HepG2 (cell line): ENCODE data around the gene SARS2.

Source experiments
- EZH2 ChIP-seq: conservative IDR thresholded peaks from 2 replicates; pipeline ENCODE4 v1.6.1; 2012; ENCODE audit warnings: mild to moderate bottlenecking, low read depth, low read length, moderate library complexity
- MEF2D ChIP-seq: sonication (generic); formaldehyde crosslinking; IDR thresholded peaks from 2 replicates; pipeline ENCODE4 v1.5.1; 2020; ENCODE audit warnings: mild to moderate bottlenecking, missing genetic modification reagents
- SP1 ChIP-seq, 2 experiments: fragments of 450-650 bp in 1 of 2; sonication (generic) in 1 of 2; formaldehyde crosslinking in 1 of 2; IDR thresholded peaks; 2 replicates each; pipeline versions ENCODE4 v1.4.0 to v1.6.1; 2016 to 2020; ENCODE audit warnings: missing genetic modification reagents in 1 of 2
- U2AF2 ChIP-seq: fragments of 200-400 bp; formaldehyde crosslinking; IDR thresholded peaks from 2 replicates; pipeline ENCODE4 v1.6.1; 2017; ENCODE audit warnings: low read depth, mild to moderate bottlenecking, low read length
- ZNF616 ChIP-seq: sonication (generic); formaldehyde crosslinking; IDR thresholded peaks from 2 replicates; pipeline ENCODE4 v1.5.0; 2020; ENCODE audit warnings: low read depth, mild to moderate bottlenecking, missing genetic modification reagents
- TF ChIP-seq, protein P1 (sequence below): sonication (generic); formaldehyde crosslinking; IDR thresholded peaks from 2 replicates; pipeline ENCODE4 v1.5.0; 2020; ENCODE audit warnings: mild to moderate bottlenecking, missing genetic modification reagents, moderate library complexity
- TF ChIP-seq, protein P2 (sequence below): sonication (generic); formaldehyde crosslinking; IDR thresholded peaks from 2 replicates; pipeline ENCODE4 v1.4.0; 2020; ENCODE audit warnings: missing genetic modification reagents
- TF ChIP-seq, protein P3 (sequence below): sonication (generic); IDR thresholded peaks from 2 replicates; pipeline ENCODE4 v1.6.1; 2016; ENCODE audit warnings: low read depth, borderline replicate concordance

- no peak for TF ChIP-seq EZH2
- TF ChIP-seq MEF2D (CRISPR knock-in tag): no peak
- TF ChIP-seq, protein P1, sequence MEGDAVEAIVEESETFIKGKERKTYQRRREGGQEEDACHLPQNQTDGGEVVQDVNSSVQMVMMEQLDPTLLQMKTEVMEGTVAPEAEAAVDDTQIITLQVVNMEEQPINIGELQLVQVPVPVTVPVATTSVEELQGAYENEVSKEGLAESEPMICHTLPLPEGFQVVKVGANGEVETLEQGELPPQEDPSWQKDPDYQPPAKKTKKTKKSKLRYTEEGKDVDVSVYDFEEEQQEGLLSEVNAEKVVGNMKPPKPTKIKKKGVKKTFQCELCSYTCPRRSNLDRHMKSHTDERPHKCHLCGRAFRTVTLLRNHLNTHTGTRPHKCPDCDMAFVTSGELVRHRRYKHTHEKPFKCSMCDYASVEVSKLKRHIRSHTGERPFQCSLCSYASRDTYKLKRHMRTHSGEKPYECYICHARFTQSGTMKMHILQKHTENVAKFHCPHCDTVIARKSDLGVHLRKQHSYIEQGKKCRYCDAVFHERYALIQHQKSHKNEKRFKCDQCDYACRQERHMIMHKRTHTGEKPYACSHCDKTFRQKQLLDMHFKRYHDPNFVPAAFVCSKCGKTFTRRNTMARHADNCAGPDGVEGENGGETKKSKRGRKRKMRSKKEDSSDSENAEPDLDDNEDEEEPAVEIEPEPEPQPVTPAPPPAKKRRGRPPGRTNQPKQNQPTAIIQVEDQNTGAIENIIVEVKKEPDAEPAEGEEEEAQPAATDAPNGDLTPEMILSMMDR (CRISPR knock-in tag): no peak
- no peak for TF ChIP-seq U2AF2
- TF ChIP-seq, protein P2, sequence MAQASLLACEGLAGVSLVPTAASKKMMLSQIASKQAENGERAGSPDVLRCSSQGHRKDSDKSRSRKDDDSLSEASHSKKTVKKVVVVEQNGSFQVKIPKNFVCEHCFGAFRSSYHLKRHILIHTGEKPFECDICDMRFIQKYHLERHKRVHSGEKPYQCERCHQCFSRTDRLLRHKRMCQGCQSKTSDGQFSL: no peak
- TF ChIP-seq, protein P3, sequence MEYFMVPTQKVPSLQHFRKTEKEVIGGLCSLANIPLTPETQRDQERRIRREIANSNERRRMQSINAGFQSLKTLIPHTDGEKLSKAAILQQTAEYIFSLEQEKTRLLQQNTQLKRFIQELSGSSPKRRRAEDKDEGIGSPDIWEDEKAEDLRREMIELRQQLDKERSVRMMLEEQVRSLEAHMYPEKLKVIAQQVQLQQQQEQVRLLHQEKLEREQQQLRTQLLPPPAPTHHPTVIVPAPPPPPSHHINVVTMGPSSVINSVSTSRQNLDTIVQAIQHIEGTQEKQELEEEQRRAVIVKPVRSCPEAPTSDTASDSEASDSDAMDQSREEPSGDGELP: no peak
- TF ChIP-seq ZNF616 (CRISPR knock-in tag): no peak
- TF ChIP-seq SP1 (IDR thresholded peaks at IDR 0.05): no peak
- no peak for TF ChIP-seq SP1 (CRISPR knock-in tag; IDR thresholded peaks at IDR 0.05)
Measured at GRCh38 chr19:38913958-38914357, 16.6 kb downstream of the SARS2 start.
